Thyroid gland (tissue), 4 donors: ENCODE data around the gene IQSEC1. TPM values are rescaled to one million over a fixed set of nuclear protein-coding genes. Genes with fewer than 3 reads are reported as not detected.

Source experiments
- DNase-seq, 2 donors: peaks; one replicate each; pipeline ENCODE4 v3.0.0-alpha.2; 2019
- H3K27ac ChIP-seq, 3 donors: fragments of 200-600 bp; sonication (generic); 1 replicate in 2 of 3; 2 replicates in 1 of 3; pipeline ENCODE4 v1.5.1; 2016 to 2019; ENCODE audit warnings: mild to moderate bottlenecking in 1 of 3, moderate library complexity in 1 of 3
- H3K27me3 ChIP-seq: fragments of 200-600 bp; sonication (generic); one replicate; pipeline ENCODE4 v1.5.1; 2019
- H3K36me3 ChIP-seq, 2 donors: fragments of 200-600 bp; sonication (generic); one replicate each; pipeline ENCODE4 v1.5.1; 2016 to 2019
- H3K4me1 ChIP-seq, 2 donors: fragments of 200-600 bp; sonication (generic); one replicate each; pipeline ENCODE4 v1.5.1; 2017 to 2019
- H3K4me3 ChIP-seq, 3 donors: fragments of 200-600 bp; sonication (generic); replicated peaks in 1 of 3; 1 replicate in 2 of 3; 2 replicates in 1 of 3; pipeline ENCODE4 v1.5.1; 2016; ENCODE audit warnings: mild to moderate bottlenecking in 1 of 3
- H3K9me3 ChIP-seq: fragments of 200-600 bp; sonication (generic); one replicate; pipeline ENCODE4 v1.5.1; 2017
- POLR2A ChIP-seq, 2 donors: fragments of 450-650 bp; IDR thresholded peaks; one replicate each; pipeline ENCODE4 v1.6.1; 2017; ENCODE audit warnings: antibody characterized with exemption in 2 of 2, mild to moderate bottlenecking in 2 of 2, moderate library complexity in 1 of 2
- WGBS, 2 donors: methylation state at CpG; one replicate each; pipeline ENCODE4 v1.1.5; 2017; 5-methylcytosine and 5-hydroxymethylcytosine counted together
- intact Hi-C: fragments of 100-400 bp; cut with DNase I; formaldehyde crosslinking; loops from one replicate; pipeline ENCODE4 v1.15.1; 2023
- total RNA-seq, 4 donors: library from RNA; depleted of rRNA; stranded (reverse); fragments of >200 nt; gene quantifications; one replicate each; pipeline ENCODE4 v1.2.3, GENCODE V29; 2016
- TF ChIP-seq, protein P1 (sequence below), 6 experiments: fragments of 200-600 bp in 3 of 6; fragments of 450-650 bp in 3 of 6; sonication (generic) in 3 of 6; IDR thresholded peaks; one replicate each; pipeline ENCODE4 v1.5.1; 2016 to 2019; ENCODE audit warnings: antibody characterized with exemption in 6 of 6, mild to moderate bottlenecking in 2 of 6, inconsistent platforms in 1 of 6, moderate library complexity in 1 of 6

IQSEC1 gene
- total RNA-seq, 4 donors from 2014 or later = 37.1 to 48.3 (median 38.9) TPM

DNA sequence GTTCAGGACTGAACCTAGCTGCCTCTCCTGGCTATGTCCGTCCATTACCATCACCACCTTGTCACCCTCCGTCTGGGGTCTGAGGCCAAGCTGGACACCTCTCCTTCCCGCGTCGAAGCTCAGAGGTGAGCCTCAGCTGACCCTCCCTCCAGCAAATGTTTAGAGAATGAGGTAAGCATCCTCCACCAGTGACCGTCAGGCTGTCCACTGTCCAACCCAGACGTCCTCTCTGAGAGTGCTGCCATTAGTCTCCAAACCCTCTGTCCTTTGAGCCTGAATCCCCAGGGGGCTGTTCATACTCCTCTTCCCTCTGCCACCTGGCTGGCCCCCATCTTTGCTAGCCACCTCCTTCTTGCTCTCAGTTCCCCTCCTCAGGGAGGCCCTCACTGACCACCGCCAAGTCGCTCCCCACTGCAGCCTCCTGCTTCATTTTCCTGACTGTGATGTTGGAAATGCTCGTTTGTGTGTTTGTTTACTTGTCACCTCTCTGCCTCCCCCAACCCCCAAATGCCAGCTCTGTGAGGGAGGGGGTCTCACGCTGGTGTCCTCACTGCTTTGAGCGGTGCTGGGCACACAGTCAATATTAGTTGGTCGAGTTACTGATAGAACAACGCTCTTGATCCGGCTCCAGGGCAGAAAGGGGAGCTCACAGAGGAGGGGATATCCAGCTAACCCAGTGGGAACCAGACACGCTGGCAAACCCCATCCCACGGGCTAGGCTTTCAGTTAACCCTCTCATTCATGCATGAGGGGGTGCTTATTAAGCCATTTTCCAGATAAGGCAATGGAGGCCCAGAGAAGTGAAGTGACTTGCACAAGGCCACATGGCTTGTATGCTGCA lies 64.9 kb downstream of the IQSEC1 start:
- H3K4me1 ChIP-seq = peaks cover 0 to 7% of the 10 kb centered on the region in 2 donors
- 68 to 73% methylated on average over 17 of the region's 17 CpGs for WGBS, 2 donors
- intact Hi-C loops = no loop called here
- no peak overlapping the region for H3K4me3 ChIP-seq
- no peaks in the 10 kb centered on the region for H3K27me3 ChIP-seq
- no peak for DNase-seq
- TF ChIP-seq POLR2A (IDR thresholded peaks at IDR 0.05) = no peak
- TF ChIP-seq, protein P1, sequence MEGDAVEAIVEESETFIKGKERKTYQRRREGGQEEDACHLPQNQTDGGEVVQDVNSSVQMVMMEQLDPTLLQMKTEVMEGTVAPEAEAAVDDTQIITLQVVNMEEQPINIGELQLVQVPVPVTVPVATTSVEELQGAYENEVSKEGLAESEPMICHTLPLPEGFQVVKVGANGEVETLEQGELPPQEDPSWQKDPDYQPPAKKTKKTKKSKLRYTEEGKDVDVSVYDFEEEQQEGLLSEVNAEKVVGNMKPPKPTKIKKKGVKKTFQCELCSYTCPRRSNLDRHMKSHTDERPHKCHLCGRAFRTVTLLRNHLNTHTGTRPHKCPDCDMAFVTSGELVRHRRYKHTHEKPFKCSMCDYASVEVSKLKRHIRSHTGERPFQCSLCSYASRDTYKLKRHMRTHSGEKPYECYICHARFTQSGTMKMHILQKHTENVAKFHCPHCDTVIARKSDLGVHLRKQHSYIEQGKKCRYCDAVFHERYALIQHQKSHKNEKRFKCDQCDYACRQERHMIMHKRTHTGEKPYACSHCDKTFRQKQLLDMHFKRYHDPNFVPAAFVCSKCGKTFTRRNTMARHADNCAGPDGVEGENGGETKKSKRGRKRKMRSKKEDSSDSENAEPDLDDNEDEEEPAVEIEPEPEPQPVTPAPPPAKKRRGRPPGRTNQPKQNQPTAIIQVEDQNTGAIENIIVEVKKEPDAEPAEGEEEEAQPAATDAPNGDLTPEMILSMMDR (IDR thresholded peaks at IDR 0.05) = no peak
- no peaks in the 10 kb centered on the region for H3K36me3 ChIP-seq
- no peaks in the 10 kb centered on the region for H3K9me3 ChIP-seq
- no peak overlapping the region for H3K27ac ChIP-seq

DNA sequence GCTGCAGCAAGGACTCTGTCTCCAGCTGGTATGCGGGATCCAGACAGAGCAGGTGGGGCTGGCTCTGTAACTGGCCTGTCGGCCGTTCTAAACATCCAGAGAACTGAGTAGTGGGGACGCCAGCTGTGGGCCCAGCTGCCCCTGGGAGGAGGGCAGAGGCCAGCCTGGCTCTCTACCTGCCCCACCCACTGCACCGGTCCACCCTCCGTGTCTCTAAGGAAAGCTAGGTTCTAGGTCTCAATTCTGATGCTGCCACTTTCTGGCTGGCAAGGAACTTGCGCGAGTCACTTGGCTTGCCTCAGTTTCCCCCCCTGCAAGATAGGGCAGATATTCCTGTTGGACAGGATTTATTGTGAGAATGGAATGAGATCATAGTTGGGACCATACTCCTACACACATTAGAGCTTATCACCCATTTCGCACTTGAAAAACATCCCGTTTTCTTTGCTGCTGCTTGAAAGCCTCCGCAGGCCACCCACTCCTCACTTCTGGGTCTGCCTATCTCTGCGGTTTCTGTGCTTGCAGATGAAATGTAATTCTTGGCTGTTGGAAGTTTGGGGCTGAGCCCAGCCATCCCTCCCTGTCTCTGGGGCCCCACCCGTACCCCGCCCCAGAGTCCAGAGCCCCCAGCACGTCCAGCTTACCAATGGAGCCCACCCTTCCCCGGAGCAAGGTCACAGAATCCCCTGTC lies 65.8 kb downstream of the IQSEC1 start:
- no peak overlapping the region for H3K4me3 ChIP-seq
- no peaks in the 10 kb centered on the region for H3K27me3 ChIP-seq
- no peak for DNase-seq
- no peaks in the 10 kb centered on the region for H3K36me3 ChIP-seq
- H3K27ac ChIP-seq = no peak overlapping the region
- WGBS, 2 donors = 76 to 87% methylated on average over 12 to 16 of the region's 16 CpGs
- TF ChIP-seq, protein P1 (IDR thresholded peaks at IDR 0.05) = no peak
- no peak for TF ChIP-seq POLR2A (IDR thresholded peaks at IDR 0.05)
- peaks cover 0 to 7% of the 10 kb centered on the region in 2 donors for H3K4me1 ChIP-seq
- intact Hi-C loops = no loop called here
- no peaks in the 10 kb centered on the region for H3K9me3 ChIP-seq

DNA sequence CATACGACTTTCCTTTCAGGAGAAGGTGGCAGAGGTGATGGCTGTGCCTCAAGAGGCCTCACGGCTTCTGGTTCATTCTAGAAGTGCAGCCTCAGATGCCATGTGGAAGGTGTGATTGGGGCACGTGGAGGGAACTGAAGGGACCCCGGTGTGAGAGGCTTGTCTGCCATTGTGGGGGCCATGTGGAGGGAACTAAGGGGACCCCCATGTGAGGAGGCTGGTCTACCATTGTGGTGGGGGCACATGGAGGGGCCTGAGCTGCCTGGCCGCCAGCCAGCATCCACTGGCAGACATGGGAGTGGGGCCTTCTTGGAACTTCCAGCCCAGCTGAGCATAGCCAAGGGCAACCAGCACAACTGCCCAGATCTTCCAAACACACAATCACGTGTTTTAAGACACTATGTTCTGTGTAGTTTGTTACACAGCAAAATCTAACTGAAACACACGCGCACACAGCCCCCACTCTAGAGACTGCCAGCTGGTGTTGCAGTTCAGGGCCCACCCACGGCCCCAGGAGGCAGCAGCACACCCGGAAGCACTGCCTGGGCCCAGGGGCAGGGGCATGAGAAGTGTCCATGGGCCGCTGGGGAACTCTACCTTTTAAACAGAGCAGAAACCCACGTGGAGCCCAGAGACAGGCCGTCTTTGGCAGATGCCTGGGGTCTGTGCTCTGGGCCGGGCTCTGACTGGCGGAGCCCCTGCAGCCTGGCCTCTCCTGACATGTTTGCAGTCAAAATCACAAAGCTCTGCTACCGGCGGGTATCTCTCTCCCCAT lies 66.8 kb downstream of the IQSEC1 start:
- H3K4me1 ChIP-seq = peaks cover 0 to 7% of the 10 kb centered on the region in 2 donors
- no peak overlapping the region for H3K4me3 ChIP-seq
- H3K36me3 ChIP-seq = no peaks in the 10 kb centered on the region
- WGBS, 2 donors = 86 to 92% methylated on average over 16 to 17 of the region's 17 CpGs
- no peak for DNase-seq
- no peak for TF ChIP-seq POLR2A (IDR thresholded peaks at IDR 0.05)
- TF ChIP-seq, protein P1 (IDR thresholded peaks at IDR 0.05) = no peak
- intact Hi-C loops = no loop called here
- H3K27ac ChIP-seq = no peak overlapping the region
- H3K9me3 ChIP-seq = no peaks in the 10 kb centered on the region
- no peaks in the 10 kb centered on the region for H3K27me3 ChIP-seq

DNA sequence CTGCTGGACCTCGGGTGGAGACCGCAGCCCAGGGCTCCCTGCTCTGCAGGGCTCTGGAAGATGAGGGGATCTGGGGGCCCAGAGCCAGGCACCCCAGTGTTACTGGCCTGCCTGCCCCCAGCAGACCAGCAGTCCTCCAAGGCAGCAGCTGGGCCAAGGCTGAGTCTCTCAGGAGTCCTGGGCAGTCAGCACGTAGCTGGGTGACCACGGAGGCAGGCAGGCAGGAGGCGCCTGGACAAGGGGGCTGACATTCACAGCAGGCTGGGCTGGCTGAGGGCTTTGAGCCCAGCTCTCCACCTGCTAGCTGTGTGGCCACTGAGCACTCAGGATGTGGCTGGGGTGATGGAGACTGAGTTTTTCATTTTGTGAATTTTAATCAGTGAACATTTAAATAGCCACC lies 67.9 kb downstream of the IQSEC1 start:
- no peaks in the 10 kb centered on the region for H3K36me3 ChIP-seq
- no peak overlapping the region for H3K27ac ChIP-seq
- WGBS, 2 donors = 85 to 89% methylated on average over 5 of the region's 5 CpGs
- TF ChIP-seq POLR2A (IDR thresholded peaks at IDR 0.05) = no peak
- TF ChIP-seq, protein P1 (IDR thresholded peaks at IDR 0.05) = no peak
- no peaks in the 10 kb centered on the region for H3K27me3 ChIP-seq
- no peaks in the 10 kb centered on the region for H3K9me3 ChIP-seq
- no peak for DNase-seq
- peaks cover 0 to 7% of the 10 kb centered on the region in 2 donors for H3K4me1 ChIP-seq
- intact Hi-C loops = no loop called here
- no peak overlapping the region for H3K4me3 ChIP-seq
